Heart right ventricle (tissue), 16 donors: ENCODE data around the gene CD4. TPM values are rescaled to one million over a fixed set of nuclear protein-coding genes. Genes with fewer than 3 reads are reported as not detected.

Experiments used
- ATAC-seq, 8 donors: fragments of 200-7000 bp; cut with Tn5 transposase; one replicate each; pipeline ENCODE4 v1.9.1; 2020; ENCODE audit warnings: mild to moderate bottlenecking in 8 of 8, moderate library complexity in 8 of 8, moderate number of reproducible peaks in 1 of 8
- DNase-seq, 2 donors: peaks; one replicate each; pipeline ENCODE4 v3.0.0-alpha.2; 2020
- H3K27ac ChIP-seq, 10 donors: fragments of 200-600 bp; sonication (generic) in 2 of 10; one replicate each; pipeline versions ENCODE4 v1.5.0 to v1.8.0; 2020 to 2022; ENCODE audit warnings: mild to moderate bottlenecking in 3 of 10
- H3K27me3 ChIP-seq, 7 donors: fragments of 200-600 bp; one replicate each; pipeline ENCODE4 v1.8.0; 2021 to 2022; ENCODE audit warnings: mild to moderate bottlenecking in 2 of 7
- H3K36me3 ChIP-seq, 9 donors: fragments of 200-600 bp; sonication (generic) in 1 of 9; one replicate each; pipeline versions ENCODE4 v1.5.0 to v1.8.0; 2020 to 2022; ENCODE audit warnings: mild to moderate bottlenecking in 2 of 9
- H3K4me1 ChIP-seq, 9 donors: fragments of 200-600 bp; sonication (generic) in 1 of 9; one replicate each; pipeline versions ENCODE4 v1.5.0 to v1.8.0; 2020 to 2022; ENCODE audit warnings: mild to moderate bottlenecking in 4 of 9
- H3K4me3 ChIP-seq, 10 donors: fragments of 200-600 bp; sonication (generic) in 2 of 10; one replicate each; pipeline versions ENCODE4 v1.5.0 to v1.8.0; 2020 to 2022; ENCODE audit warnings: mild to moderate bottlenecking in 7 of 10, moderate library complexity in 2 of 10
- H3K9me3 ChIP-seq, 11 donors: fragments of 200-600 bp in 10 of 11; sonication (generic) in 2 of 11; one replicate each; pipeline versions ENCODE4 v1.5.0 to v1.8.0; 2013 to 2022; ENCODE audit warnings: mild to moderate bottlenecking in 2 of 11, control low read depth in 1 of 11, moderate library complexity in 1 of 11
- CTCF ChIP-seq, 9 donors: fragments of 200-600 bp; sonication (generic) in 2 of 9; IDR thresholded peaks; one replicate each; pipeline versions ENCODE4 v1.5.0 to v1.8.0; 2021 to 2022; ENCODE audit warnings: antibody characterized with exemption in 9 of 9, mild to moderate bottlenecking in 5 of 9, moderate library complexity in 1 of 9
- WGBS, 2 donors: extraction: QIAGEN DNeasy Blood & Tissue Kit; methylation state at CpG; one replicate each; pipeline ENCODE4 v1.1.7; 2013; ENCODE audit warnings: inconsistent platforms in 1 of 2; 5-methylcytosine and 5-hydroxymethylcytosine counted together
- intact Hi-C, 10 donors: fragments of 100-400 bp; cut with DNase I; formaldehyde crosslinking; loops; one replicate each; pipeline versions ENCODE4 v1.11.1 to v1.14.2; 2022
- polyA plus RNA-seq, 2 donors: library from polyadenylated mRNA; stranded (reverse); fragments of 200-250 nt; gene quantifications; one replicate each; pipeline ENCODE4 v1.2.3, GENCODE V29; 2013
- total RNA-seq, 10 donors: library from RNA; stranded (reverse); fragmentation: NEBNext Ultra II Directional in 3 of 10; extraction: Animal tissue kit (Norgen Biotek cat#: 25700) in 3 of 10; gene quantifications; one replicate each; pipeline versions ENCODE4 v1.2.1 to v1.2.4, GENCODE V29; 2021 to 2023
- donor health status: Arrhythmogenic right ventricular cardiomyopathy.
- donor health status: ischemic (EF 13 %, LVEDD 7.1; RV severe dilation, severe dysfunction).
- donor health status: healthy with polysubstance abuse.
- donor health status: DM: no; HTN: yes; CAD: no.
- donor health status: DM: no; HTN: no; CAD: no.
- donor health status: ischemic (EF 25% LVEDD 6.9; RV normal size, moderate dysfunction).
- donor health status: ischemic (EF 25% LVEDD 5.7; RV mildly dilated, moderate dysfunction).
- donor health status: healthy.
- donor health status: DM: yes; HTN: yes; CAD: no.
- donor health status: Ischemic cardiomyopathy.
- donor health status: ischemic (EF 35%, LVEDD 5.7; RV mildly dilated, moderate dysfunction).
- donor health status: nonischemic (EF 11% LVEDD 7.7; RV severe dilation, severe dysfunction).
- donor health status: DM: yes; HTN: yes; CAD: no.
- donor health status: PGD.
- donor health status: ischemic (EF 29% LVEDD 5.4; RV normal size, mild dysfunction).
- donor health status: nonischemic (EF 23%, LVEDD 6.1; RV moderate dilation, normal function).

The CD4 gene
- total and polyA plus RNA-seq, 12 donors, result 2.6 to 44.3 (median 4.2) TPM

- 58 to 72% methylated on average over 6 of the region's 6 CpGs for WGBS, 2 donors
- H3K4me1 ChIP-seq, result peaks cover 0 to 54% (median 15%) of the 10 kb centered on the region in 9 donors
- intact Hi-C loops, result no loop called here
- peak overlapping the region; percentile 33 to 91 (median 86) for H3K27ac ChIP-seq
- no peak for TF ChIP-seq CTCF (IDR thresholded peaks at IDR 0.05)
- peaks cover 0 to 67% (median 15%) of the 10 kb centered on the region in 9 donors for H3K36me3 ChIP-seq
- H3K9me3 ChIP-seq, result no peaks in the 10 kb centered on the region
- DNase-seq (no peak), ATAC-seq (peak in 7 of 8 donors; percentile 2 to 74 (median 47))
- peak overlapping the region in 9 of 10 donors; percentile 15 to 56 (median 47) for H3K4me3 ChIP-seq
- H3K27me3 ChIP-seq, result peaks cover 0 to 23% (median 0%) of the 10 kb centered on the region in 7 donors
Measured at GRCh38 chr12:6833189-6833890, 44.0 kb downstream of the CD4 start.

GRCh38 chr12:6834254-6834653 lies 44.9 kb downstream of the CD4 start:
- Histone ChIP-seq H3K27ac (peak overlapping the region in 9 of 10 donors; percentile 62 to 91 (median 87)), H3K36me3 (peaks cover 0 to 76% (median 20%) of the 10 kb centered on the region in 9 donors), H3K4me3 (peak overlapping the region in 9 of 10 donors; percentile 15 to 56 (median 47)), H3K4me1 (peaks cover 0 to 47% (median 11%) of the 10 kb centered on the region in 9 donors), H3K9me3 (no peaks in the 10 kb centered on the region), H3K27me3 (peaks cover 0 to 14% (median 0%) of the 10 kb centered on the region in 7 donors)
- intact Hi-C loops, result no loop called here
- DNase-seq (no peak), ATAC-seq (peak in 1 of 8 donors; percentile 16)
- 76 to 81% methylated on average over 1 of the region's 1 CpG for WGBS, 2 donors
- TF ChIP-seq CTCF (IDR thresholded peaks at IDR 0.05), result no peak

GRCh38 chr12:6834873-6835272 lies 45.5 kb downstream of the CD4 start:
- Histone ChIP-seq H3K4me3 (peak overlapping the region in 3 of 10 donors; percentile 26 to 56 (median 51)), H3K27ac (peak overlapping the region in 4 of 10 donors; percentile 87 to 91 (median 90)), H3K4me1 (peaks cover 0 to 45% (median 6%) of the 10 kb centered on the region in 9 donors), H3K36me3 (peaks cover 0 to 82% (median 20%) of the 10 kb centered on the region in 9 donors), H3K27me3 (peaks cover 0 to 8% (median 0%) of the 10 kb centered on the region in 7 donors), H3K9me3 (no peaks in the 10 kb centered on the region)
- intact Hi-C loops, result no loop called here
- TF ChIP-seq CTCF (IDR thresholded peaks at IDR 0.05), result no peak
- DNase-seq, result no peak
- 85 to 90% methylated on average over 5 of the region's 5 CpGs for WGBS, 2 donors
- ATAC-seq, result no peak

GRCh38 chr12:6836851-6837250 lies 47.5 kb downstream of the CD4 start:
- 89 to 94% methylated on average over 16 of the region's 16 CpGs for WGBS, 2 donors
- no peak for ATAC-seq
- no peak for TF ChIP-seq CTCF (IDR thresholded peaks at IDR 0.05)
- intact Hi-C loops, result no loop called here
- no peaks in the 10 kb centered on the region for H3K27me3 ChIP-seq
- H3K9me3 ChIP-seq, result no peaks in the 10 kb centered on the region
- peaks cover 0 to 73% (median 20%) of the 10 kb centered on the region in 9 donors for H3K36me3 ChIP-seq
- DNase-seq, result no peak
- no peak overlapping the region for H3K27ac ChIP-seq
- H3K4me1 ChIP-seq, result peaks cover 0 to 54% (median 6%) of the 10 kb centered on the region in 9 donors
- no peak overlapping the region for H3K4me3 ChIP-seq
